D721Med (cell line): ENCODE data around the gene PLAAT1.

ENCODE experiments used
- DNase-seq: peaks from one replicate; pipeline ENCODE4 v3.0.0; 2011; ENCODE audit warnings: low spot score; ENCODE audit not compliant: insufficient read length
- FAIRE-seq: peaks from 2 replicates; lab custom pipeline; 2011; peaks lifted over from hg19 to GRCh38; lab: Jason Lieb, UNC
- TF ChIP-seq, protein P1 (sequence below): IDR thresholded peaks from 2 replicates; pipeline ENCODE4 v1.5.1; 2012; ENCODE audit warnings: mild to moderate bottlenecking, control low read depth; ENCODE audit not compliant: insufficient read depth; ENCODE audit errors: missing control alignments

The PLAAT1 gene

DNA sequence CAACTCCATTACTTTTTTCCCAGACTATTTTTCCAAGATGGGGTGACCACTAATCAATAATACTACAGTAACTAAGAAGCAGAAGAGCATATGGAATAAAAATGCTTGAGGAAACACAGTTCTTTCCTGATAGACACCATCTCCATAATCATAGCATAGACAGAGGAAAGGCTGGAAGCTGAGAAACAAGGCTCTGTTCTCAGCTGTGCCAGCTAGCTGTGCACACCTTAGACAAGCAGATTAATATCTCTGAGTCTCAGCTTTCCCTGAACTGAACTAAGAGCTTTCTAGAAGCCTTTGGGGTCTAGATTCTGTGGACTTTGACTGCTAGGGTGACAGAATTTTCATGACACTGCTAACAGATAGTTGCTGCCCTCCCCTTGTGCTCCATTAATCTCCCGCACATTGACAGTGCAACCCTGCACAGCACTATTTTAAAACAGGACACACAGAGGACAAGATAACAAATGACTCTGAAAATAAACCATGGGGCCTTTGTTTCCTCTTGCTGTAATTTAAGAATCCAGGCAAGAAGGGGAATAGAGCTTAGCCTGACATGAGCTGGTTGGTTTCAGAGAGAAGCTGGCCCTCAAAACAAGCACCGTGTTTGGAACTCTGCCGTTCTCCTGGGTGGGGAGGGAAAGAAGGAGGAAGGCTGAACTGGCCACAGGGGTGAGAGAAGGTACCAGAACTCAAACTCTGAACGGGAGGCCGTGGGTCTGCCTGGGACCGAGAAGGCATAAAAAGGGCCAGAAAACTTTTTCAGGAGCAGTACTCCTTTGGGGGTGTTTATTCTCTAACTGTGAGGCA lies 70.1 kb downstream of the PLAAT1 start:
- TF ChIP-seq, protein P1, sequence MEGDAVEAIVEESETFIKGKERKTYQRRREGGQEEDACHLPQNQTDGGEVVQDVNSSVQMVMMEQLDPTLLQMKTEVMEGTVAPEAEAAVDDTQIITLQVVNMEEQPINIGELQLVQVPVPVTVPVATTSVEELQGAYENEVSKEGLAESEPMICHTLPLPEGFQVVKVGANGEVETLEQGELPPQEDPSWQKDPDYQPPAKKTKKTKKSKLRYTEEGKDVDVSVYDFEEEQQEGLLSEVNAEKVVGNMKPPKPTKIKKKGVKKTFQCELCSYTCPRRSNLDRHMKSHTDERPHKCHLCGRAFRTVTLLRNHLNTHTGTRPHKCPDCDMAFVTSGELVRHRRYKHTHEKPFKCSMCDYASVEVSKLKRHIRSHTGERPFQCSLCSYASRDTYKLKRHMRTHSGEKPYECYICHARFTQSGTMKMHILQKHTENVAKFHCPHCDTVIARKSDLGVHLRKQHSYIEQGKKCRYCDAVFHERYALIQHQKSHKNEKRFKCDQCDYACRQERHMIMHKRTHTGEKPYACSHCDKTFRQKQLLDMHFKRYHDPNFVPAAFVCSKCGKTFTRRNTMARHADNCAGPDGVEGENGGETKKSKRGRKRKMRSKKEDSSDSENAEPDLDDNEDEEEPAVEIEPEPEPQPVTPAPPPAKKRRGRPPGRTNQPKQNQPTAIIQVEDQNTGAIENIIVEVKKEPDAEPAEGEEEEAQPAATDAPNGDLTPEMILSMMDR = no peak
- DNase-seq (no peak), FAIRE-seq (no peak)

- TF ChIP-seq, protein P1 = no peak
- DNase-seq (no peak), FAIRE-seq (no peak)
These were observed 72.3 kb downstream of the PLAAT1 start for GRCh38 chr3:193313061-193313958.

GRCh38 chr3:193314161-193314560 lies 73.1 kb downstream of the PLAAT1 start:
- no peak for FAIRE-seq
- no peak for DNase-seq
- TF ChIP-seq, protein P1 = peak; percentile 7

- FAIRE-seq (no peak), DNase-seq (no peak)
- TF ChIP-seq, protein P1 = no peak
These were observed 76.8 kb downstream of the PLAAT1 start for GRCh38 chr3:193317682-193318300.
